HG02588 (cell line): Measurements from ENCODE around the gene DHCR24.

Experiments used
- ATAC-seq: cut with Tn5 transposase; IDR thresholded peaks from one replicate; pipeline ENCODE4 v1.9.1; 2021; ENCODE audit warnings: mild to moderate bottlenecking, moderate library complexity; ENCODE audit not compliant: unreplicated experiment

The DHCR24 gene

DNA sequence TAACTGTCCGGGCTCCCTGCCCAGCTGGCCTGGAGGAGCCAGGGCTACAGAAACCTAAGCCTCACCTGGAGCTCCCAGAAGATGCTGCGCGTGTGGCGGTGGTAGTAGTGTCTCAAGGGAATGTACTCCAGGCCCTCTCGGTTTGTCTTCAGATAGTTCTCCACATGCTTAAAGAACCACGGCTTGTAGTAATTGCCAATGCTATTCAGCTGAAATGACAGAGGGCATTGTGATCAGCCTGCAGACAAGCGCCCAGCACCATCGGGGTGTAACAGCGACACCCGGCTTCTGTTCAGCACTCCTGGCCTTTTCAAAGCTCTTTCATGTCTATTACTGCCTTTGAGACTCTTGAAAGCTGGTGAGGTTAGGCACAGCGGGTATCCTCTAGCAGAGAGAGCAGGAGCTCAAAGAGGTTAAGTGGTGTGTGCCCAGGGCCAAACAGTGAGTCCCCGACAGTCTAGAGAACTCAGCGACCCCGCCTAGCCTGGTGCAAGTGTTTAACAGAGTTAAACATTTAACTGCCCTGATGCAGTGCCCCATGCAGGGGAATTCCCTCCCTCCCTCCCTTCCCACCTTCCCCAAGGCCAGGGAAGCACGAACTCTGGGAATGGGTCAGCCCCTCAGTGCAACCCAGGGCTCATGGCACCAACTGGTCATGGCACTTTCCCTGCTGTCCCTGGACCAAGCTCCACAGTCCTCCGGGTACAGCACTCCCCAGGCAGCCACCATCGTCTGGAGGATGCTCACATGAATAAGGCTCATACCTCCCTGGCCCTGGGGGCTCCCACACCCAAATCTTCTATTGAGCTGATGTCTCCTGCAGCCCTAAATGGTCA, 21.5 kb downstream of the DHCR24 start:
- no peak for ATAC-seq

DNA sequence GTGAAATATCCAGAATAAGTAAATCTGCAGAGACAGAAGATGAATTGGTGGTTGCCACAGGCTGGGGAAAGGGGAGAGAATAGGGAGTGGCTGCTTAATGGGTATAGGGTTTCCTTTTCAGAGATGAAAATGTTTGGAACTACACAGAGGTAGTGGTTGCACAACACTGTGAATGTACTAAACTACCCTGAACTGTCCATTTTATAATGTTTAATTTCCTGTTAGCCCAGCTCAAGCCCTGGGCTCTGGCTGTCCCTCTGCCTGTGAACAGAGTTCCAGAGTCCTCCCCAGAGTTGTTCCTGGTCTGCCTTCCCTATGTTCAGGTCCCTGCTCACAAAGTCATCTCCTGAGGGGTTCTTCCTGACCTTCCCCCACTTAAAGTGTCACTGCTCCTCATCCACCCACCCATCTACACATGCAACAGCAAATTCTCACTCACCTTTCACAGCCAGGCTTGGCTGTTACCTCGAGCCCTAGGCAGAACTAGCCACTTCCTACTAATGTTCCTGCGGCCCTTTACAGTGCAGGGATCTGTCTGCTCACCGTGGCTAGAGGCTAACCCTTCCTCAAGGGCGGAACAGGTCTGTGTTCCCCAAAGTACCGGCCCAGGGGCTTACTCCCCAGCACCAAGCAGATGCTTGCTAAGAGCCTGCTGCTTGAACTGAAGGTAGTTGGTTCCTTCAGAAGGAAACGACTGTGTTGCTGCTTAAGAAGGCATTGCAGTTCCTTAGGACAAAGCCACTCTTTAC, 22.4 kb downstream of the DHCR24 start:
- ATAC-seq = no peak

DNA sequence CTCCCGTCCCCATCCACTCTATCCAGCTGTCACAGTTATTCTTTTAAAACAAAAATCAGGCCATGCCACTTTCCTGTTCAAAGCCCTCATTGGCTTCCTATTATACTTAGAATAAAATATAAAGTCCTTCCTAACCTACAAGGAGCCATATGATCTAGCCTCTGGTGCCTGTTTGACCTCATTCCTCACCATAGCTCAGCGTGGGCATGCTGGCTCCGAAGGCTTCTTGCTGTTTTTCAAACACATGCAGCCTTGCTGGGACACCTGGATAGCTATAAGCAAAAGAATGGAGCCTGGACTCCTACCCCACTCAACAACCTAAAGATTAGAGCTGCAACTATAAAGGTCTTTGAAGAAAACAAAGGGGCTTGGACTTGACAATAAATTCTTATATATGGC, 23.7 kb downstream of the DHCR24 start:
- no peak for ATAC-seq

DNA sequence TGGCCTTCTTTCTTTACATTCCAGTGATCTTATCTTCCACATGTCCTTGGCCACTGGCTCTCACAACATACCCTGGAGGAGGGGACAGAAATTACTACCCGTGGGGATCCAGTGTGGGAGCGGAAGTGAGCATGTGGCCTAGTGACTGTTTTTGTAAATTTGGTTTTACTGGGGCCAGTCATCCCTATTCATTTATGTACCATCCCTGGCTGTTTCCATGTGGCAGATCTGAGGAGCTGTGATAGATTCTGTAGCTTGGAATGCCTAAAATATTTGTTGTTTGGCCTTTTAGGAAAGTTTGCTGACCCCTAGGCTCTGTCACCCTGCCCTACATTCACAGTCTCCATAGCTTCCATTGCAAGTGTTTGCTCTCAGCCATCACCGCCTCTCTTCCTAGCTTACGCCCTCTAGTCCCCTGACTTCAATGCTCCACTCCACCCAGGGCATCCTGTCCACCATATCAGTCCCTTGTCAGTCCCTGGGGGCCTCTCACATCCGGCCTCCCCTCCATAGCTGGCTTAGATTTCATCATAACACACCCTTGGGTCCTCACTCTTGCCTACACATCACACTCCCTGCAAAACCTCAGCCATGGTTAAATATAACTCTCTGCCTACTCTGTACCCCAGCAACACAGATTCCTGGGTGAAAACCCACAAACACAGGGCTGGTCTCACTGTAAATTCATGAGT, 25.8 kb downstream of the DHCR24 start:
- ATAC-seq = no peak

DNA sequence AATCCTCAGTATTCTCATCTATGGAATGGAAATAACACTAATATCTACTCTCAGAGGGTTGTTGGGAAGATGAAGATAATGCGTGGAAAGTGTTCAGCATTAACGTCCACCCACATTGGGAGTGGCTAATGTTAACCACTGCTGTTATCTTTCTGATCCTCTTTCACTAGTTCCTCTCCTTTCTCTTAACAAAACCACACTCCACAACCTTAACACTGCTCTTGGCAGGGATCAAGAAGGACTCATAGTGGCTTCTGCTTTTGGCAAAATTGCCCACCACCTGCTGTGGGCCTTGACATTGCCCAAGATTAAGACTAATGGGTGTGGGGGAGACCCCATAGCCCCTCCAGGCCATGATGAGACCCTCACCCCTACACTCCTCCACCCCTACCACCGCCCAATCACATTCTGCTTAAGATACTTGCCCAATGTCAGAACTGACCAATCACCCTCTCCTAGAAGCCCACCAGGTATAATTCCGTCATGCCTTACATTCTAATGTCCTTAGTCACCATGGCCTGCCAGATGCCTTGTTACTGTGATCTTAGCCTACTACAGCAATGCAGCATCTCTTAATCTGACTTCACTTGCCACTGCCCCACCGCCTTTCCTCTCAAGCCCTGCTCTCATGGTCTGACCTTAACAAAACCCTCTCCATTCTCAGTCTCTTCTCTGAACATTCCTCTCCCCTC, 27.1 kb downstream of the DHCR24 start:
- ATAC-seq = no peak

DNA sequence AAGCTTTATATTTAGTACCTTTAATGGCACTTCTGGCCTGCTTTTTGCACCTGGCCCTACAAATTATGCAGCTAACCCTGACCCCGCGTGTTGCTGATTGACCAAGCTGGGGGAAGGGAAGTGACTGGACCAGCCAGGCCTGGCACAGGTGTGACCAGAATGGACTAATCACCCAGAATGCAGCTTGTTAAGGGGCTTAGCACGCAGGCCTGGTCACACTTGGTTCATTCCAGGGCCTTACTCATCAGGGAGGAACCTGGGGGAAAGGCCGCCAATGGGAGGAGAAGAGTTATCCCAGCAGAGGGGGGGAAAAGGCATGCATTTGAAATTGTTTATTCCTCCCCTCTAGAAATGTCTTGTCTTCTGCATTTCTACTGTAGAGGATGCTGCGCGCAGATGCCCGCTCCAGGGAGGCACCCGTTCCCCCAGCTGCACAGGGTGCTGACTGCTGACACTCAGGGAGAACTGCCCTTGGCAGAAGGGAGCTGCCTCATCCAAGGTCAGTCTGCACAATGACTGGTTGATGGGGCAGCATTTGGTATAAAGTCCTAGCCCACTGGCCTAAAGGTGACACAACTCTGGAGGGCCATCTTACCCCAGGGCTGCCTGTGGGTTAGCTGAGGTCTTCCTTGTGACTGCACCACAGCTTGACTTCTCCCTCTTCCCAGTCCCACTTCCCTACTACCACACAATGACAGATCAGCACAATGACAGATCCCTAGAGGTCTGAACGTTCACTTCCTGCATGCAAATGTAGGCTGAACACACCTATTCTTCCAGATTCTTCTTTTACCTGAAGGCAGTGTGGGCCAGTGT, 29.0 kb downstream of the DHCR24 start:
- ATAC-seq = no peak

DNA sequence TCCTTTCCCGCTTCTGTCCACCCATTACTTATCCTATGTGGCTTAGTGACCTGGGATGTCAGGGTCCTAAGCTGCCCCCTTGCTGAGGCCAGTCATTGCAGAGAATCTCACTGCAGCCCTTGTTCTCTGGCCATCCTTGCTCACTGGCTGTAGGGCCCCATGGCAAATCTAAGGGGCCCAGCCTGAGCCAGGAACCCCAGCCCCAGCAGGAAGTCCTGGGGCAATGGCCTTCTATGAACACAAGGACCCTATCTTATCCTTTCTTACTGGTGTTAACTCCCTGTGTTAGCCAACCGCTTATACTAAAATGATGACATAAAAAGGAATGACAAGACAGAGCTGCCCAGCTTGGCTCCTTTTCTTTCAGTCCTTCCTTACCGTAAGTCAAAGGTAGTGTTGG, 29.9 kb downstream of the DHCR24 start:
- ATAC-seq = no peak

DNA sequence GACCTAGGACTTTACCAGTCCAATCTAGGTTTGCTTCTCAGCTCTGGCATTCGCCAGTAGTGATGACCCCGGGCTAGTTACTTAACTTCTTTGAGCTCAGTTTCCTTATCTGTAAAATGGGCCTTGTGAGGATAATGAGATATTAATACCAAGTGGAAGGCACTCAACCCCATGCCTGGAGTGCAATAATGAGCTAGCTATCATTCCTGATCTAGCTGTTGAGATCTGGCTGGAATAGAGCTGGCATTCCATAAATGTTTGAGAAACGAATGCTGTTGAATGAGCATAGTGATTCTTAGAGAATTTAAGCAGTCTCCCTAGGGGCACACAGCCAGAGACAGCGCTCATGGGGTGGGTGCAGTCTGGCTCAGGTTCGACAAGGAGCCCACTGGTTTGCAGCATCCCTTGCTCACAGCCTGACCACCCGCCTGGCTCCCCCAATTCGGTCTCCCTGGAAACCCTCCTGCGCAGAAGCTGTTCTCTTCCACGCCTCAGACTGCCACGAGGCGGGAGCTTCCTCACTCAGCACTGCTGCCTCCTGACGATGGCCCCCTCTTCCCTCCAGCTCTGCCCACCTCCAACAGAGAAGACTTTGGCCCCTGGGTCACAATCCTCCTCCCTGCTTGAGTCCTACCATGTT, 32.5 kb downstream of the DHCR24 start:
- no peak for ATAC-seq

DNA sequence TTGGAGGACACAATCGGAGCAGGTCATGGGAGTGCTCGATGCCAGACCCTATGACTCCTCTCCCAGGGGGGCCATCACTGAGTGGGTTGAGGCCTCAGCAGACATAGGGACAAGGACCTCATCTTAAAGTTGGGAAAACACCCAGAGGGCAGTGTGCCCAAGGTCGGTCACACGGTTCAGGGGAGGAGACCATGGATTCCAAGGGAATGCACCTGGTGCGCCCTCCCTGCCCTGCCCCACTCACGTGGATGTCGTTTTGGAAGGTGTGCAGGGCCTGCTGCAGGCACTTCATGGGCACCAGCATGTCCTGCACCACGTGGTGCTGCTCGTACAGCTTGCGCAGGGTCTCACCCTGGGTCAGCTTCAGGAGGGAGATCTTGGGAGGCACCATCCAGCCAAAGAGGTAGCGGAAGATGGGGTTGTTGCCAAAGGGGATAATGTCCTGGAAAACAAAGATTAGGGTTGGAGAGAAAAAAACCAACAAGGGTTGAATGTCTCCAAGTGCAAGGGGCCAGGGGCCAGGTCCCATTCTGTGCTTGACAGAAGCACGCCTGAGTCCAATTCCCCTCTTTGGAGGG, 33.1 kb downstream of the DHCR24 start:
- ATAC-seq = no peak

DNA sequence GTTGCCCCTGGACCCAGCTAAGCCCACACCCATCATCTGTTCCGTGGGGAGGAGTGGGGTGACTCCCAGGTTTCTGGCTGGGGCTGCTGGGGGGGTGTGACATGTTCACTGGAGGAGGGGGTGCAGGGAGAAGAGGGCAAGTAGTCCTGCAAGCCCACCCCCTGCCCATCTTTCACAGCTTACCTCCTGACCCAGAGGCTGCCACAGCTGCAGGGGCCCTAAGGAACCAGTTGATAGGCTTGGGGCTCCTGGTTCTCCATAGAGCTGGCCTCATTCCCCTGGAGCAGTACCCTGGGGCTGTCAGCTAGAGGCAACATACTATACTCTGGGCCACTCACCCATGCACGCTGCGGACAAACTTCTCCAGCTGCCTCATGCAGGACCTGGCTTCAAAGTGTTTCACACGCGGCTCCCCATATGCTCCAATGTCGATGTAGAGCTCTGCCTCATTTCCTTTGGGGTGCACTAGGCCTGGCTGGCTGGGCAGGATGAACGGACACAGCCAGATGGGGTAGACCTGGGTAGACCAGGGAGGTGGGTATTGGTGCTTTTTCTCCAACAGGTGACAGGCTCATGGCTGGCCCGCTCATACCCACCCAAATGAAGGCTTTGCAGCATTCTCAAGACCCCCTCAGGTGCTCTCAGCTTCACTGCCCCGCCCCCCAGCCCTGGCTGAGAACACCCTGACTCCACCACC, 33.8 kb downstream of the DHCR24 start:
- ATAC-seq = no peak

DNA sequence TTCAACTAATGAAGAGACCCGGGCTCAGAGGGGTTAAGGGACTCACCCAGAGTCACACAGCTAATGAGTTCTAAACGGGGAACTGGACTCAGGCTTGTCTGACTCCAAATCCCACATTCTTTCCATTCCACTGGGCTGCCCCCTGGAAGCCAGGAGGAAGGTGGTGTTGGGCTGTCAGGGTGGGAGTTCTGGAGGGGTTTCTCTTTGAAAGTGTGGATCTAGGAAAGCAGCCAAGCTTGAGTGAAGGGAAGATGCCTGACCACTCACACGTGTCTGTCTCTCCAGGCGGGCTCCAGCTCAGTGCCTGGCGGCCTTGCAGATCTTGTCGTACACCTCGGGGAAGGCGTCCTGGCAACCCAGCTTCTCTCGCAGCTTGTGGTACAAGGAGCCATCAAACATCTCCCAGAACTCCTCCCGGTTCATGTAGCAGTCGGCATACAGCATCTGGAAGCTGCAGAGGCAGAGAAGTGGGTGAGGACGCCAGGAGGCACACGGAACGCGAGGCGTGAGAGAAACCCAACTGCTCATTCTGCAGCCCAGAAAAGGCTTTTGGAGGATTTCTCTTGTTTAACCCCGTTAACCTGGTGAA, 35.0 kb downstream of the DHCR24 start:
- ATAC-seq = no peak

DNA sequence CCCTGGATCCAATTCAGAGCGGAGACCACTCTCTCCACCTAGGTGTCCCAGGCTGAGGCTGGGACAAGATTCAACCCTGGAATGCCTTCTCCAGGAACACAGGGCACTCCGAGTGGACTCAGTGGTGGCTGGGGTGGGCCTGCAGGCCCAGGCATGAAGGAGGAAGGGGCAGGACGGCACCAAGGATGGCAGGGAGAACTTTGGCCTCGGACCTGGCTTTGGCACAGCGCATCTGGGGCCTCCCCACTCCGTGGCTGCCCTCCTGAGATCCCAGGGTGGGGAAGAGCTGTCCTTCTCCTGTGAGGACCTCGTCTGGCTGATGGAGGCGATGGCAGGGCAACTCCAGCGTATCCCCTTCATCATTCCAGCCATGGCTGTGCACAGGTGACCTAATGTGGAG, 35.6 kb downstream of the DHCR24 start:
- no peak for ATAC-seq

DNA sequence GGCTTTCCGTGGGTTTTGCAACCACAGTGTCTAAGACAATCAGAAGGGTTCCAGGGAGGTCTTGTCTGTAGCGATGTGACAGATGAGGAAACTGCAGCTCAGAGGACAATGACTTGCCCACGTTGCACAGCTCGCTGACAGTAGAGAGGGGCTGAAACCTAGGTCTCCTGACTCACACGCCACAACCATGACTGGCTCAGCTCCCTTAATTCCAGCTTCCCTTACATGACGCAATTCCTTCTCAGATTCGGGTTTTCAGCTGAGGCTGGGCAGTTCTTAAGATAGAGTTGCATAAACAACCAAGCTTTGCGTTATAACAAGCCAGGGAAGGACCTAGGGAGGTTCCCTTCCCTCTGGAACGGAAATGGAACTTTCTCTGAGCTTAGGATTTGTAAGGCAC, 36.3 kb downstream of the DHCR24 start:
- ATAC-seq = no peak

DNA sequence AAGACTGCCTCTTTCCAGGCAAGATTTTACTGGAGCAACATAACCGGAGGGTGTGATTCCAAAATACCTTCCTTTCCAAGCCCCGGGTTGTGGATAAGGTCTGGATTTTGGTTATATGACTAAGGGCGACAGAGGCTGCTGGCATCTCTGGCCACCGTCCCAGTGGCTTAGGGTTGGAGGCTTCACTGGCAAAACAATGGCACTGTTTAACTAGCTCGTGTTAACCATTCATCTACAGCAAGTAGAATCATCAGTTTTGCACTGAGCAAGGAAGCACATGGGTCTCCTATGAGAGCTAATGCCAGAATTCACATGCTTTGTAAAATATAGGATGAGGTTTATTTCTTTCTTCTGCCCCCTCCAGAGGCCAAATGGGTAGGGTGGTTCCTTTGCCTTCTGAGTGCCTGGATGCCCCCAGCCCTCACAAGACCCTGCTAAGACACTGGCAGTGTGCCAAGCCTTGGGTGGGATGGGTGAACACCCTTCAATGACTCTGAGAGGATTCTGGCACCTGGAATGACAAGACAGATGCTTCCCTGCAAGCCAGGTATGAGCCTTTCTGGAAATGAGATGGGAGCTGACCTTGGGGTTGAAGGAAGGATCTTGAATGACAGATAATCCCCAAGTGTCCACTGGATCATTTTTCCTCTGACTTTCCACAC, 36.8 kb downstream of the DHCR24 start:
- ATAC-seq = no peak

DNA sequence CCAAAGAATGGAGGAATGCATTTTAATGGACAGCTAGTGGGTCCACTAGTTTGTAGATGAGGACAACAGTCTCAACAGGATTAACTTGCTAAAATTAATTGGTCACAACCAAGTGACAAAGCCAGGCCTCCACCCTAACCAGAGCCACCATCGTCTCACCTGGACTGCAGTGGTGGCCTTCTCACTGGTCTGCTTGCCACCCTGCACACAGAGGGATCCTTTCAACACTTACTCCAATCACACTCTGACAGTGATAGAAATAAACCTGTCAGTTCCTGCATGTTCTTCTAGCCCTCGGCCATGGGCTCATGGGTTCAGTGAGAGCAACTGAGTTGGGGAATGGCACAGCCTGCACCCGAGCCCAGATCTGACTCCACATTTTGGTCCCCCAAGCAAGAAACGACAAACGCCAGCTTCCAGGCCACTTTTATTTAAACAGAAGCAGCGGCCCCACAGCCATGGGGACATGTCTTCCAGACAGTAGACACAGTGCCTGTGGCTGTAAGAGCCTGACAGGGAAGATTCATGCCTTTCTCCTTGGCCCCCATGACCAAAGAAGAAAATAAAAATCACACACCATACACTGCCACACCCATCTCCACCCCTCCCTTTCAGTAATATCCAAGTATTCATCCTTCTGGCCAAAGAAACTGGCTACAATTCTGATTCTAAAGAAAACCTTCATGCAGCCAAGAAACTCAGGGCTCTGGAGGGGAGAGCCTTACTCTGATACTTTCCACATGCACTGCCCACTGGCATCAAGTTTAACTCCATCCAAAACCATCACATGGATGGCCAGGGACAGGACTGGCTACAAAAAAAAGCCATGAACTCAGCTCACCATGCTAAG, 37.6 kb downstream of the DHCR24 start:
- no peak for ATAC-seq

DNA sequence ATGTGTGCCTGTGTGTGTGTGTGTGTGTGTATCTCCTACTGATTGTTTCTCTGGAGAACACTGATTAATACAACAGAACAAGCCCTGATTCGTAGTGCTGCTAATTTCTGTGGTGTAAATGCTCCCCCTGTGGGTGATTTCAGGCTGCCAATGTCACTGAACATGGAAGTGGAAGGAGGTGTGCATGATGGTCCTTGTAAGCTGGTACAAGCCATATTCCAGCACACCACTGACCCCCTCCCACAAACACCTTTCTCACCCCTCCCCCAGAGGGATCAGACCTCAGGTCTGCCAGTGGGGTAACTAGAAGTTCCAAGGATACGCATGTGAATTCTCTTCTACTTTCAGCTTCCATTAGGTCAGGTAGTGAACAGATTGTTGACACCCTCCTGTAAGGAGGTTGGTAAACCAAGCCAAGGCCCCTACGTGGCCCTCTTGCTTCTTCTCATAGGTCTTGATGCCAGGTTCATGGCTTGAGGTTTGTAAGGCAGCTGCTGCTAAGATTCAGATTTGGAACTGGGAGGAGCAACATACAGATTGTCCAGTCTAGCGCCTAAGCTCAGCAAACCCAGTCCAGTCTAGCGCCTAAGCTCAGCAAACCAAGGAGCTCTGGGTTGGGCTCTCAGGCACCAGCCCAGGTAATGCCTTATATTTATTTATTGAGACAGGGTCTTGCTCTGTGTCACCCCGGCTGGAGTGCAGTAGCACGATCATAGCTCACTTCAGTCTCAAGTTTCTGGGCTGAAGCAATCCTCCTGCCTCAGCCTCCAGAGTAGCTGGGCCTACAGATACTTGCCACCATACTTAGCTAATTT, 38.7 kb downstream of the DHCR24 start:
- no peak for ATAC-seq
